ENCODE results near the gene PAFAH2. TPM values are rescaled to one million over a fixed set of nuclear protein-coding genes. Genes with fewer than 3 reads are reported as not detected.
A peak's percentile ranks its signal among the peaks of the same experiment; 100 is the strongest.

PAFAH2 gene
- total RNA-seq = 20.2 TPM

GRCh38 chr1:25997828-25998761 lies at the start of gene PAFAH2:
Gene PAFAH2 (minus strand): TSS chr1:25998063. CDS start chr1:25990816, 7,247 bp downstream.
- peak; percentile 100 for DNase-seq

GRCh38 chr1:26047278-26047874 lies 49.5 kb upstream of the PAFAH2 start:
- DNase-seq = no peak

- no peak for DNase-seq
These were observed 48.6 kb upstream of the PAFAH2 start for GRCh38 chr1:26046246-26047095.

- DNase-seq = no peak
These were observed 47.9 kb upstream of the PAFAH2 start, which contains the start of gene SLC30A2 for GRCh38 chr1:26045722-26046245. Gene SLC30A2 (minus strand): TSS chr1:26046118. CDS start chr1:26045896, 222 bp downstream.

GRCh38 chr1:26044971-26045721 lies 47.3 kb upstream of the PAFAH2 start:
- DNase-seq = no peak

- DNase-seq = no peak
These were observed 46.6 kb upstream of the PAFAH2 start for GRCh38 chr1:26044414-26044813.

GRCh38 chr1:26043765-26044164 lies 45.9 kb upstream of the PAFAH2 start:
- no peak for DNase-seq

GRCh38 chr1:26041978-26042377 lies 44.1 kb upstream of the PAFAH2 start:
- no peak for DNase-seq

- DNase-seq = no peak
These were observed 43.5 kb upstream of the PAFAH2 start for GRCh38 chr1:26041401-26041800.

- no peak for DNase-seq
These were observed 41.0 kb upstream of the PAFAH2 start for GRCh38 chr1:26038904-26039303.

GRCh38 chr1:26038477-26038876 lies 40.6 kb upstream of the PAFAH2 start:
- no peak for DNase-seq

- no peak for DNase-seq
These were observed 40.0 kb upstream of the PAFAH2 start for GRCh38 chr1:26037904-26038303.

GRCh38 chr1:26036756-26037281 lies 39.0 kb upstream of the PAFAH2 start:
- DNase-seq = no peak

- DNase-seq = peak; percentile 90
These were observed 38.3 kb upstream of the PAFAH2 start for GRCh38 chr1:26035959-26036755.

- peak; percentile 96 for DNase-seq
These were observed 37.5 kb upstream of the PAFAH2 start for GRCh38 chr1:26035203-26035958.

GRCh38 chr1:26034504-26035202 lies 36.8 kb upstream of the PAFAH2 start:
- no peak for DNase-seq

- DNase-seq = no peak
These were observed 34.9 kb upstream of the PAFAH2 start for GRCh38 chr1:26032656-26033357.

GRCh38 chr1:26031611-26032220 lies 33.9 kb upstream of the PAFAH2 start:
- DNase-seq = no peak
